D721Med (cell line): ENCODE results near the gene ZMAT5.

Experiments
- DNase-seq: peaks from one replicate; pipeline ENCODE4 v3.0.0; 2011; ENCODE audit warnings: low spot score; ENCODE audit not compliant: insufficient read length
- FAIRE-seq: peaks from 2 replicates; lab custom pipeline; 2011; peaks lifted over from hg19 to GRCh38; lab: Jason Lieb, UNC
- TF ChIP-seq, protein P1 (sequence below): IDR thresholded peaks from 2 replicates; pipeline ENCODE4 v1.5.1; 2012; ENCODE audit warnings: mild to moderate bottlenecking, control low read depth; ENCODE audit not compliant: insufficient read depth; ENCODE audit errors: missing control alignments

Gene ZMAT5

DNA sequence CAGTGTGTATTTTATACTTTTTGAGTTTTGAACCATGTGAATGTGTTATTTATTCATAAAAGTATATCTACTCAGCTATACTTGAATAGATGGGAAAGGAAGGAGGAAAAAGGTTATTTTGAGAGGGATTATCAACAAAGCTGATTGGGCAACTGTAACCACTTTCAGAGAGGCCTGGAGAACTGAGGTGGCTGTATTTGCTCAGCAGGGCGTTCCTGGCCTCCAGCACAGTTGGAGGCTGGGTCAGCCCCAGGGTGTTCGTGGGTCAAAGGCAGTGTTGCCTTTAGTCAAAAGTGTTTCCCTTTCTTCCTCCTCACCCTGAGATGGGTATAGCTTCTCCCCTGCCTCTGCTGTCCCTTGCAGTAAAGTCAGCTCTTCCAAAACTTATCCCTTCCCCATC, 44.6 kb upstream of the ZMAT5 start:
- FAIRE-seq (no peak), DNase-seq (no peak)
- TF ChIP-seq, protein P1, sequence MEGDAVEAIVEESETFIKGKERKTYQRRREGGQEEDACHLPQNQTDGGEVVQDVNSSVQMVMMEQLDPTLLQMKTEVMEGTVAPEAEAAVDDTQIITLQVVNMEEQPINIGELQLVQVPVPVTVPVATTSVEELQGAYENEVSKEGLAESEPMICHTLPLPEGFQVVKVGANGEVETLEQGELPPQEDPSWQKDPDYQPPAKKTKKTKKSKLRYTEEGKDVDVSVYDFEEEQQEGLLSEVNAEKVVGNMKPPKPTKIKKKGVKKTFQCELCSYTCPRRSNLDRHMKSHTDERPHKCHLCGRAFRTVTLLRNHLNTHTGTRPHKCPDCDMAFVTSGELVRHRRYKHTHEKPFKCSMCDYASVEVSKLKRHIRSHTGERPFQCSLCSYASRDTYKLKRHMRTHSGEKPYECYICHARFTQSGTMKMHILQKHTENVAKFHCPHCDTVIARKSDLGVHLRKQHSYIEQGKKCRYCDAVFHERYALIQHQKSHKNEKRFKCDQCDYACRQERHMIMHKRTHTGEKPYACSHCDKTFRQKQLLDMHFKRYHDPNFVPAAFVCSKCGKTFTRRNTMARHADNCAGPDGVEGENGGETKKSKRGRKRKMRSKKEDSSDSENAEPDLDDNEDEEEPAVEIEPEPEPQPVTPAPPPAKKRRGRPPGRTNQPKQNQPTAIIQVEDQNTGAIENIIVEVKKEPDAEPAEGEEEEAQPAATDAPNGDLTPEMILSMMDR = no peak

DNA sequence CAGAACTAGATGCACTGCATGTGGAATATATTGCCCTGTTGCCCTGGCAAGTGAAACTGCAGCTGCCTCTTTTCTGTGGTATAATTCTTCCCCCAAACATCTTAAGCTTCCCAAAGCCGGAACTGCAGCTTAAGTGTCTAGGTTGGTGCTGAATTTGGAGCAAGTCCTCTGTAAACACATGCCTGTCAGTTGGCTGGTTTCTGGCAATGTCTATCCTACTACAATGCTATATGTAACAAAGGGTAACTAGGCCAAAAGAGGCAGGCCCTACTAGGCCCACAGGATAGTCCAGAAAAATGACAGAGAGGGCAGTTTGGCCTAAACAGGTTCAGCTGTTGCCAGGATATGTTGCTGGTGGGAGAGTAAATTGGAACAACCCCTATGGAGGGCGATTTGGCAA, 43.4 kb upstream of the ZMAT5 start:
- TF ChIP-seq, protein P1 = no peak
- no peak for FAIRE-seq
- DNase-seq = no peak

DNA sequence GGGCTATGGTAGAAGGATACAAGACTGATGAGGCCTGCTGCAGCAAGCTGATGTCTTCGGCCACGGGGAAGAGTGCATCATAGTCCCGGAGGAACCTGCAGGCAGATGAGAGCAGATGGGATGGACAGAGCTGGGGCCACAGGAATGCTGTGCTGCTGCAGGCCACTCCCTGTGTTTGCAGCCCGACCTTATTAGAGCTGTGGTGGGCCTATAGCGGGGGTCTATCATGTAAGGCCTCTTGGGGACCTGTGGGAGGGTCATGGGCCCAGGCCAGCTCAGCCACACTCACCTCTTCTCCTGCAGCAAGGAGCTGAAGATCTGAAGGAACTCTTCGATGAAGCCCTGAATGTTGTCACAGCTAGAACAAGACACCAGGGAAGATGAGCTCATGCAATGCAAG, 39.4 kb upstream of the ZMAT5 start:
- FAIRE-seq (no peak), DNase-seq (no peak)
- TF ChIP-seq, protein P1 = no peak

DNA sequence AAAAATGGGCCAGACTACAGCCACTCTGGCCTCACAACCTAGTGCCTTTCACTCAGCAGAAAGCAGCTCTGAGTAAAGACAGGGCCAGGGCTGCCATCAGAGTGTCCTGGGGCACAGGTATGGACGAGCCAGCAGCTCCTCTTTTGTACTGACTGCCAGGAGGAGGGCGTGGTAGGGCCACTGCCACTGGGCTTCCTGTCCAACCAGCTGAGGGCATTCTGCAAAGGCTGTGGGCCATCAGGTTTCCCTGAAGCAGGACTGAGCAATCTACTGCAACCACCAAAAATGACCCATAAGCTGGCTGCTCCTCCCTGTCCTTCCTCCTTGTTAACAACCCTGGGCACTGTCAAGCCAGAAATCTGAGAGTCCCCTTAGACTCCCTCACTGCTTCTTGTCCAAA, 38.2 kb upstream of the ZMAT5 start:
- TF ChIP-seq, protein P1 = no peak
- no peak for FAIRE-seq
- no peak for DNase-seq

DNA sequence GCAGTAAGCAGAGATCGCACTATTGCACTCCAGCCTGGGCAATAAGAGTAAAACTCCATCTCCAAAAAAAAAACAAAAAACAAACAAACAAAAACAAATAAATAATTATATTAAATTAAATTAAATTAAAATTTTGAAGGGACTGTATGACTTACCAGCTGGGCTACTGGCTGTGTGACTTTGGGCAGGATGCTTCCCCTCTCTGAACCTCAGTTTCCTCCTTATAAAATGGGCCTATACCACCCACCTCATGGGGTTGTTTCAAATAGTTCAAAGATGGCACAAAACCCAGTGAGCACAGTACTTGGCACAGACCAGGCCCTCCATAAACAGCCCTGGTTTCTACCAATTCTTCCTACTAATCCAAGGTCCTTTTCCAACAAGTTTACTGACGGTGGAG, 36.4 kb upstream of the ZMAT5 start:
- TF ChIP-seq, protein P1 = no peak
- DNase-seq (no peak), FAIRE-seq (no peak)

DNA sequence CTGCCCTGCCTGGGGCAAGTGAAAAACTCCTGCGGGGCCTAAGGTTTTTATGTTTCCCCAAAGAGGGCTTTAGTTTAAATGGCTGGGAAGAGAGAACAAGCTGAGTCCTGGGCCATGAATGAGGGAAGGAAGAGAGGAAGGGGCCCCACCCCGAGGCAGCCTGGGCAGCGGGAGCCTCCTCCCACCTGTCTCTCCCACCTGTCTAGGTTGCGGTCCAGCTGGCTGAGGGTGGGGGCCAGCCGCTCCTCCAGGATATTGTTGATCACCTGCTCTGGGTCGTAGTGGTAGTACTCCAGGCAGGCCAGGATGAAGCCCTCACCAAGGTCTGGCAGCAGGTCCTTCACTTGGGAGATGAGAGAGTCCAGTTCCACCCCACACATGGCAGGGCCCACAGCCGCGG, 35.0 kb upstream of the ZMAT5 start:
- TF ChIP-seq, protein P1 = no peak
- no peak for DNase-seq
- FAIRE-seq = no peak

DNA sequence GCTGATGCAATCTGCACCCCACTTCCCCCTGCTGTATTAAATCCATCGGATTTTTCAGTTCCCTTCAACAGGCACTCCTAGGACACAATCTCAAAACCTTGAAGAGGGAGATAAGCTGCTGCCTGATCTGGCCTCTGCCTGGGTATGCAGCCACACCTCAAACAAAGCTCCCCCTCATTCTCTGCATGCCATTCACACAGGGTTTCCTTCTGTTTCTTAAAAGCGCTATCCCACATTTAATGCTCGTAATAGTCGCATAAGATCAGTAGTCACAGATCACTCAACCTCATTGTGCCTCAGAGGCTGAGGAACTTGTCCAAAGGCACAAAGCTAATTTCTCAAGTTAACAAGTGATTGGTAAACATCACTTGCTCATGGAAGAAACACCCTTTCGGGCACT, 34.3 kb upstream of the ZMAT5 start:
- no peak for FAIRE-seq
- no peak for DNase-seq
- TF ChIP-seq, protein P1 = no peak
